Inferior parietal cortex (tissue), 1 donor: ENCODE measurements around the gene CLSTN1.
"Not testable (repeated sequence)": the region's sequence is repeated elsewhere in the genome, so short reads cannot be mapped to it uniquely, and the experiment has no call there.

Source experiments
- DNase-seq: peaks from one replicate; pipeline ENCODE4 v3.0.0-alpha.2; 2016; ENCODE audit errors: extremely low spot score

The CLSTN1 gene

GRCh38 chr1:9826087-9826486 is 2.3 kb upstream of the CLSTN1 start:
- DNase-seq = no peak

DNA sequence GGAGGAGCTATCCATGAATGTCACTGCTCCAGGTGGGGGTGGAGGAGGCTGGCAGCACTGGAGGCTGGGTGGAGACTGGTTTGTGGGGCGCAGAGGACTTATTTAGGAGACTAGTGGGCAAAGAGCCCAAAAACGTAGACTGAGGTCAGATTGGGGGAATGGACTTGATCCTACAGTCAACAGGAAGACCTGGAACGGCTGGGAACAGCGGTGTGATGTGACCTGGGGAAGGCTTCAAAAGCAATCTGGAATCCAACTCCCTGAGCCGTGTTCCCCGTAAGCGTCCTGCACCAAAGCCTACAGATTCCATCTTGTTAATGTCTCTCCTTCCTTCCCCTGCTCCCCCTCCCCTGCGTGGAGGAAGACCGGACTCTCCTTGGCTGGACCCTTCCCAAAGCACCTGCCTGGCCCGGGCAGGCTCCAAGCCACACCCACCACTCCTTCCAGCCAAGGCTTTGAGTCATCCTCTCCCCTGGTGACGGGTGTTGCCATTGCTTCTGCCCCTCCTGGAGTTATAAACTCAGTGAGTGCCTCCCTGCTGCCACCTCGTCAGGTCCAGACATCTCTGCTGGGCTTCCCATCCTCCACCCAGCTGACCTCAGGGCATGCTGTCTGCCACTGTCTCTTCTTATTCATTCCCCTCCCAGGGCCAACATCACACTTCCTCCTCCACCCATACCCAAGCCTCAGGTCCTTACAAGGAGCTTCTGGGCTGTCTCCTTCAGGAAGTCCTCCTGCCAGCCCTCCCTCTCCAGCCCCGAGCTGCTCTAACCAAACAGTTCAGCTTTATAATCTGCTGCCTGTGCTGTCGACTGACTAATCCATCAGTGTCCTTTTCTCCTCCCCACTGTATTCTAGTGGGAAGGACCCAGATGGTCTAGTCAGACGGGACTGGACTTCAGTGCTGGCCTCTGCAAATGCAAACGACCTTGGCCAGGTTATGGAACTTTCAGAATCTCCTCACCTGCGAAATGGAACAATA is 1.6 kb upstream of the CLSTN1 start:
- DNase-seq = no peak

DNA sequence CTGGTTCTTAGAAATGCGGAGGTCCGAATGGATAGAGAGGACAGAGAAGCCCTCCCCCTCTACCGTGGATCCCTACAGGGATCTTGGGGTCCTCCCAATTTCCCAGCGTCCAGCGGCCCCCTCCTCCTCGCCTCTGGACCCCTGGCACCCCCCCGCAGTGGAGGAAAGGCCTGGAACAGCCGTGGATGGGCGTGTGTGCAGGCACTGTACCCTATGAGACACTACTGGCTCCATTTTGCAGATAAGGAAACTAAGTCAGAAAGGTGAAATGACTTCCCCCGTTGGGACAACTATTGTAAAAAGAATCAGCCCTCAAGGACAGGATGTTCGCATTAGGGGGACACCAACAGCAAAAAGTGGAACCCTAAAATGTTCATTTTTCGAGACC is 931 bp upstream of the CLSTN1 start:
- no peak for DNase-seq

DNA sequence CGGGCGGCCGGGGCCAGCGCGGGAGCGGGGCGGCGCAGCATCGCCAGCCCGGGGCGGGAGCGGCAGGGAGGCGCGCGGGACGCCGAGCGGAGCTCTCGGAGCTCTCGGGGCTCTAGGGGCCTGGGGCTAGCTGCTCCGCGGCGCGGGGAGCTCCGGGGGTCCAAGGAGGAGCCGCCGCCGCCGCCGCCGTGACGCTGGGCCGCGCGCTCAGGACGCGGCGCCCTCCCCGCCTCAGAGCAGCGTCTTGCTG is 147 bp downstream of the CLSTN1 start:
- DNase-seq = no peak

- no peak for DNase-seq
These were observed 670 bp downstream of the CLSTN1 start for GRCh38 chr1:9822897-9823692.

- DNase-seq = no peak
These were observed 1.3 kb downstream of the CLSTN1 start for GRCh38 chr1:9822490-9822889.

GRCh38 chr1:9821710-9822109 is 2.1 kb downstream of the CLSTN1 start:
- no peak for DNase-seq

DNA sequence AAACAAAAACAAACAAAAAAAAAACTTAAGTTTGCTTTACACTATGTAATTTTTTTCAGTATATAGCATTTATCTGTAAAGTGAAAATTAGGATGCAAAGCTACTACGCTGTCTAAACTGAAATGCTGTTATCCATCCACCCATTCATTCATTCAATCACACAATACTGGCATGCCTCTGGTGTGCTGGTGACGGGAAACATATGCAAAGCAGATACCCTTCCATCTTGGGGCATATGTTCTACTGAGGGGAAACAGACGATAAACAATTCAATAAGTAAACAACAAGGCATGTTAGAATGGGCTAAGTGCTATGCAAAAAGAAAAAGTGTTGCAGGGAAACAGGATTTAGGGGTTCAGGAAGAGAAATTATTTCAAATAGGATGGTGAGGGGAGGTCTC is 3.2 kb downstream of the CLSTN1 start:
- no peak for DNase-seq

DNA sequence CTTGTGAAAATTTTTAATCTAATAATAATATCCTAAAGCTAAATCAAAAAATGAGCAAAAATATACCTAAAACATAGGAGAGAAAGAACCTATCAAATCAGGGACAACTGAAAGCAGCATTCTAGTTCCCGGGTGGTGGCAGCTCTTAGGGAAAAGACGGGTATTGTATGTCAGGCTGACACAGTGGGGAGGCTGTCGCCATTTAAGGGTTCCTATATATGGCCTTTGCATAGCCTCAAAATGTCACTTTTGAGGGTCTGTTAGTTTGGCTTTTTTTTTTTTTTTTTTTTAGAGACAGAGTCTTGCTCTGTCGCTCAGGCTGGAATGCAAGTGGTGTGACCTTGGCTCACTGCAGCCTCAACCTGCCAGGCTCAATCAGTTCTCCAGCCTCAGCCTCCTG is 6.0 kb downstream of the CLSTN1 start:
- no peak for DNase-seq

- DNase-seq = no peak
These were observed 7.6 kb downstream of the CLSTN1 start for GRCh38 chr1:9816199-9816598.

DNA sequence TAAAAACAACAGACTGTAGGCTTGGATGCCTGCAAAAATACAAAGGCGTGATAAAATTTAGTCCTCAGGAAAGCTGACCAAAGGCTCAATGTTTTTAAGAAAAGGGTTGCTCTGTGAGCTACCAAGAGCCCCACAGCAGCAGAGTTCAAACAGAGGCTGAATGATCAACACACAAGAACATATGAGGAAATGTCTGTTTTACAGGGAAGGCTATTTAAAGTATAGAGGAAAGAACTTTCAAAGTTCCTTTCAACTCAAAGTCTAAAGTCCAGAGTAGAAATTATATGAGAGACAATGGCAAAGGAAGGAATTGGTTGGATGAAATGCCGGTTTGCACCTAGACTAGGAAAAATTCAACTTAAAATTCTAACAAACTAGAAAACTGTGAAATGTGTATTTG is 8.6 kb downstream of the CLSTN1 start:
- DNase-seq = no peak

DNA sequence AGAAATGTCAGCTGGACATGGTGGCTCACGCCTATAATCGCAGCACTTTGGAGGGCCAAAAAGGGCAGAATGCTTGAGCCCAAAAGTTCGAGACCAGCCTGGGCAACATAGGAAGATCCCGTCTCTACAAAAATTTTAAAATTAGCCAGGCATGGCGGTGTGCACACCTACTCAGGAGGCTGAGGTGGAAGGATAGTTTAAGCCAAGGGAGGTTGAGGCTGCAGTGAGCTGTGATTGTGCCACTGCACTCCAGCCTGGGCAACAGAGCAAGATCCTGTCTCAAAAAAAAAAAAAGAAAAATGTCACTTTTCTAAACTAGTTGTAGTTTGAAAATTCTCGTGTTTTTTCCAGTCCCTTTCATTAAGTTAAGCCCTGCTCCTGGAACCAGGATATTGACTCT is 9.1 kb downstream of the CLSTN1 start:
- no peak for DNase-seq

DNA sequence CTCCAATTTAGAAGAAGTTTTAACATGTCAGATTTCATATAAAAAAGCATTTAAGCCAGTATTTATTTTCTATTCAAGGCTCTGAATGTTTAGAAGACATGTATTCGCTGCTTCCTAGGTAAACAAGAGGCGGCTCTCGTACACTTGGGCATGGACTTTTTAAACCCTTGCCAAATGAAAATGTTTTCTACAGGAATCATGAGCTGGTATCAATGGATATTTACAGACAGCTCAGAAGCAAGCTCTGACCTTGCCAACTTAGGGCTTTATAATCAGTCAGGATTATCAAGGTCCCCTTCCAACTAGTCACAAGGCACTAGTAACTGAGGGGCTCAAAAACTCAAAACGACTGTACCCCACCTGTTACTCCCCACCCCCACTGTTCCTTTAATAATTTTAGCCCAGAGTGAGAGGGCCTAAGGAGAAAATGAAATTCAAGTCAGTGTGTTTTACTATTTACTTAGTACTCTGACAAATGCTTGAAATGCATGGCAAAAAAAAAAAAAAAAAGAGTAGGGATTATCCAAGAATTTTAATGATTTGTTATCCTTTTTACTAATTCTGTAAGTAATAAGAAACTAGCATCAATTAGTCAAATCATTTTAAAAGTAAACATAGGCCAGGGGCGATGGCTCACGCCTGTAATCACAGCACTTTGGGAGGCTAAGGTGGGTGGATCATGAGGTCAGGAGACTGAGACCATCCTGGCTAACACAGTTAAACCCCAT is 12.4 kb downstream of the CLSTN1 start:
- no peak for DNase-seq

DNA sequence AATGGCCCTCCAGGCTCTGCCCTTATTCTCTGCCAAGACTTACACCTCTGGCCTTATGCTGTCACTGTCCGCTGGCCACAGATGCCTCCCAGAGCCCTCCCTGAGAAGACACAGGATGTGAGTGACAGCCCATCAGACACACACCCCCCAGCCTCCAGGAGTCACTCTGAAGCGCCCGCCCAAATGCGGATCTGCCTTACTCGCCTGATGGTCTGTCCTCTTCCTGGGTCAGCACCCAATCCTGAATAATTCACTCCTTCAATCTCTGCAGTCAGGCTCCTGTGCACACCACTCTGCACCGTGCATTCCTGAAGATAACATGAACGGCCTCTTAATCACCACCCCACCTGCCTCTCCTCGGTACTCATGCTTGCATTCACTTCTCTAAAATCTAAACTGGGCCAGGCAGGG is 14.7 kb downstream of the CLSTN1 start:
- no peak for DNase-seq

DNA sequence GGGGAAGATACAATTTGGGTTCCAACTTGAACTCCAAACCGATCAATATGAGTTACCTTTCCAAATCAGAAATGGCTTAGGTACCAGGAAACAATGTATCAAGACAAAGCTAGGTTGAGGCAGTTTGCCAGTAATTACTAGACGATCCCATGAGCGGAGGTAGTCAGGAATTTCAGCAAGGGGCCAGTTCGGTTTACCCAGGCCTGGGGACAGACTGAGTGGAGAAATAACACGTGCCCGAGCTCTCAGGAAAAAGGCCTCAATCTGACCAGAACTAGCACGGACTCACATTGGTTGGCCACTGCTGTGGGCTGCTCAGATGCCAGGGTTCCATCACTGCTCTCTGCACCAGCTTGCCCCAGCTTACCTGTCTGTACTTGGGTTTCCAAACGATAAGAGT is 15.3 kb downstream of the CLSTN1 start:
- no peak for DNase-seq

GRCh38 chr1:9807541-9807940 is 16.2 kb downstream of the CLSTN1 start:
- no peak for DNase-seq

DNA sequence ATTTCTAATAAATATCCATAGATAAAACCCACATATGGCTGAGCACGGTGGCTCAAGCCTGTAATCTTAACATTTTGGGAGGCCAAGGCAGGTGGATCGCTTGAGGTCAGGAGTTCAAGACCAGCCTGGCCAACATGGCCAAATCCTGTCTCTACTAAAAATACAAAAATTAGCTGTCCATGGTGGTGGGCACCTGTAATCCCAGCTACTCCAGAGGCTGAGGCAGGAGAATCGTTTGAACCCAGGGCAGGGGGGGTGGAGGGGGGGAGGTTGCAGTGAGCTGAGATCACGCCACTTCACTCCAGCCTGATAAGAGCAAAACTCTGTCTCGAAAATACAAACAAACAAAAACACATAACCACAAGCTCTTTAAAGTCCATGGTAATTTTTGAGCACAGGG is 17.8 kb downstream of the CLSTN1 start:
- DNase-seq = not testable (repeated sequence)

- no peak for DNase-seq
These were observed 18.7 kb downstream of the CLSTN1 start for GRCh38 chr1:9805006-9805508.

- not testable (repeated sequence) for DNase-seq
These were observed 20.5 kb downstream of the CLSTN1 start for GRCh38 chr1:9803003-9803918.

DNA sequence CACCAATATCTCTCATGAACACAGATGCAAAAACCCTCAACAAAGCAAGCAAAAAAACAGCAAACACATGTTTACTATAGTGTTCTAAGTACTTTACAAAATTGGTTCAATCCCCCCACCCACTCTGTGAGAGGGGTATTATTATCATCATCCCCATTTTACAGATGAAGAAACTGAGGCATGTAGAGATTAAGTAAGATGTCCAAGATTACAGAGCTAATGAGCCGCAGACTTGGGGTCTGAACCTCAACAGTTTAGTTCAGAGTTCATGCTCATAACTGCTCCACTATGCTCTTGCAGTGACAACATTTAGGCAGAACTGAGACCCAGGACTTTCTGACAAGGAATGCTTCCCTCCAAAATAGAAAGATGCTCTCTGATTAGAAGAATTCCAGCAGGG is 21.9 kb downstream of the CLSTN1 start:
- no peak for DNase-seq
